Fibroblast of lung (primary cell): ENCODE measurements around the gene SMPD3.

ENCODE experiments used
- CTCF ChIP-seq, 2 donors: IDR thresholded peaks in 1 of 2; conservative IDR thresholded peaks in 1 of 2; 1 replicate in 1 of 2; 2 replicates in 1 of 2; pipeline ENCODE4 v1.5.1; 2011 to 2012; ENCODE audit warnings: low read length in 2 of 2, control low read depth in 1 of 2, inconsistent platforms in 1 of 2, low read depth in 1 of 2, mild to moderate bottlenecking in 1 of 2
- EZH2 ChIP-seq: IDR thresholded peaks from 2 replicates; pipeline ENCODE4 v1.5.1; 2012; ENCODE audit warnings: low read length, control low read depth, mild to moderate bottlenecking; ENCODE audit errors: missing control alignments

- TF ChIP-seq EZH2 (no peak), CTCF (conservative IDR thresholded peaks at IDR 0.05 in 1 of 2, IDR thresholded peaks at IDR 0.05 in 1 of 2; ENCODE audit: low read depth in 1 of 2, low read length in 2 of 2) (no peak)
Measured at GRCh38 chr16:68342620-68343019, 105.7 kb downstream of the SMPD3 start.
